ENCODE measurements around the gene BMPR1A. TPM values are rescaled to one million over a fixed set of nuclear protein-coding genes. Genes with fewer than 3 reads are reported as not detected.

The BMPR1A gene
- total and polyA plus RNA-seq, 2 of the 13 experiments (the other 11 are each of a cell fraction or from before 2014, with no cell fraction given), result 17.8 to 44.2 TPM

- TF ChIP-seq TRAFD1 (CRISPR knock-in tag; IDR thresholded peaks at IDR 0.05; ENCODE audit: borderline replicate concordance) (no peak), PAX8 (CRISPR knock-in tag; IDR thresholded peaks at IDR 0.05; ENCODE audit: borderline replicate concordance) (no peak), DZIP1 (CRISPR knock-in tag; IDR thresholded peaks at IDR 0.05) (no peak), ZNF274 (CRISPR knock-in tag; IDR thresholded peaks at IDR 0.05) (no peak), PLSCR1 (CRISPR knock-in tag; IDR thresholded peaks at IDR 0.05; ENCODE audit: borderline replicate concordance) (no peak), ZBTB7A (CRISPR knock-in tag; IDR thresholded peaks at IDR 0.05) (no peak), ZBTB43 (CRISPR knock-in tag; conservative IDR thresholded peaks at IDR 0.05) (no peak), ISX (CRISPR knock-in tag; conservative IDR thresholded peaks at IDR 0.05) (no peak), CCAR2 (optimal IDR thresholded peaks at IDR 0.05; ENCODE audit: low read depth, low read length) (no peak), SRSF1 (optimal IDR thresholded peaks at IDR 0.05; ENCODE audit: low read depth, low read length) (no peak), ZNF674 (CRISPR knock-in tag; IDR thresholded peaks at IDR 0.05; ENCODE audit: low read depth) (no peak), ZNF331 (CRISPR knock-in tag; IDR thresholded peaks at IDR 0.05) (peak; percentile 85), NAIF1 (CRISPR knock-in tag; IDR thresholded peaks at IDR 0.05; ENCODE audit: borderline replicate concordance) (no peak), DRAP1 (CRISPR knock-in tag; IDR thresholded peaks at IDR 0.05) (no peak), SALL1 (CRISPR knock-in tag; IDR thresholded peaks at IDR 0.05) (peak; percentile 91), FOXA1 (IDR thresholded peaks at IDR 0.05) (no peak), FOXA1 (CRISPR knock-in tag; IDR thresholded peaks at IDR 0.05) (0 out of 2 replicates have a peak, but pooled peaks have one; percentile 27), JUND (CRISPR knock-in tag; IDR thresholded peaks at IDR 0.05) (no peak), SRF (IDR thresholded peaks at IDR 0.05; ENCODE audit: low read depth, low read length) (no peak), PHF8 (CRISPR knock-in tag; IDR thresholded peaks at IDR 0.05) (no peak), RORA (CRISPR knock-in tag; IDR thresholded peaks at IDR 0.05) (no peak), RFX3 (CRISPR knock-in tag; IDR thresholded peaks at IDR 0.05) (no peak), ZNF720 (CRISPR knock-in tag; IDR thresholded peaks at IDR 0.05) (no peak)
Observed at GRCh38 chr10:86775056-86775869, 18.8 kb downstream of the BMPR1A start (continued).

All from HepG2 (cell line).